Measurements from ENCODE around the gene EMD. TPM values are rescaled to one million over a fixed set of nuclear protein-coding genes. Genes with fewer than 3 reads are reported as not detected.
"Not testable (repeated sequence)": the region's sequence is repeated elsewhere in the genome, so short reads cannot be mapped to it uniquely, and the experiment has no call there.

The EMD gene
- total RNA-seq, 3 donors from 2014 or later, result 33.8 to 48.1 (median 45.6) TPM

GRCh38 chrX:154396363-154396762, 17.3 kb downstream of the EMD start:
- H3K4me3 ChIP-seq; DNase-seq (ENCODE audit: low spot score in 2 of 2); intact Hi-C loops (cut with DNase I; ENCODE audit: low total_unique reads): not testable (repeated sequence)

DNA sequence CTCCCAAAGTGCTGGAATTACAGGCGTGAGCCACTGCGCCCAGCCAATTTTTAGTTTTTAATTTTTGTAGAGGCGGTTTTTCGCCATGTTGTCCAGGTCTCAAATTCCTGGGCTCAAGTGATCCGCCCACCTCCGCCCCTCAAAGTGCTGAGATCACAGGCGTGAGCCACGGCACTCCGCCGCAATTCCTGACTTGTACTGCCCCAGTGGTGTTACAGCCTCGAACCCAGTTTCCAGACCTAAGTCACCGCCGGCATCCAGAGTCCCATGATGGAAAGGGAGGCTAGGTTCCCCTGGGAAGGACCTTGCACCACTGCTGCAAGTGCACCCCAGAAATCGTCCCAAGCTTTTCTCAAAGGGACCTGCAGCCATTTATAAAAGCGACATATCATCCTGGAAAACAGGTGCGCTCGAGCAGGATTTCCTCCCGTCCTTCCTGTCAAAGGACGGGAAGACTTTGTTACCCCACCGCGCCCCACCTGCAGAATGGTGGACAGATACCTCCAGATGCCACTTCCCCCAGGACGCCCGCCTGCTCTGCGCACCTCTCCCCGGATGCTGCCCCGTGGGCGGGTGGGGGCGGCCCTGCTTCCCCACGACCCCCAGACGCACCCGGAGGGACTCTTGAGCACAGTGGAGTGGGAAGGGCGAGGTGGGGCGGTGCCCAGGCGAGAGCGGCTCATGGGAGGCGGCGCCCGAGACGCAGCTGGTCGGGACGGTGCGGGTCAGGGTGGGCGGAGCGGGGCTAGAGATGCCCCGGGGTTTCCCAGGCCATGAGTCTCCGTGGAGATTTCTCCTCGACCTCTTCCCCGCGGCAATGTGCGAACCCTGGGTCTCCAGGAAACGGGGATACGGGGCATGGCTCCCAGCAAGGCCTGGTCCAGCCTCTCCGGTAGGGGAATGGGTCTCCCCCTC, 18.1 kb downstream of the EMD start:
- Histone ChIP-seq H3K4me1 (no peaks in the 10 kb centered on the region), H3K4me3 (peak overlapping the region; percentile 69 to 84 (median 72)), H3K9me3 (no peaks in the 10 kb centered on the region), H3K27ac (peak overlapping the region; percentile 96 to 97), H3K27me3 (peaks cover 0 to 9% of the 10 kb centered on the region in 2 donors), H3K36me3 (no peaks in the 10 kb centered on the region)
- DNase-seq (ENCODE audit: low spot score in 2 of 2), result peak; percentile 55 to 78
- intact Hi-C loops (cut with DNase I; ENCODE audit: low total_unique reads), result no loop called here
- TF ChIP-seq, protein P1, sequence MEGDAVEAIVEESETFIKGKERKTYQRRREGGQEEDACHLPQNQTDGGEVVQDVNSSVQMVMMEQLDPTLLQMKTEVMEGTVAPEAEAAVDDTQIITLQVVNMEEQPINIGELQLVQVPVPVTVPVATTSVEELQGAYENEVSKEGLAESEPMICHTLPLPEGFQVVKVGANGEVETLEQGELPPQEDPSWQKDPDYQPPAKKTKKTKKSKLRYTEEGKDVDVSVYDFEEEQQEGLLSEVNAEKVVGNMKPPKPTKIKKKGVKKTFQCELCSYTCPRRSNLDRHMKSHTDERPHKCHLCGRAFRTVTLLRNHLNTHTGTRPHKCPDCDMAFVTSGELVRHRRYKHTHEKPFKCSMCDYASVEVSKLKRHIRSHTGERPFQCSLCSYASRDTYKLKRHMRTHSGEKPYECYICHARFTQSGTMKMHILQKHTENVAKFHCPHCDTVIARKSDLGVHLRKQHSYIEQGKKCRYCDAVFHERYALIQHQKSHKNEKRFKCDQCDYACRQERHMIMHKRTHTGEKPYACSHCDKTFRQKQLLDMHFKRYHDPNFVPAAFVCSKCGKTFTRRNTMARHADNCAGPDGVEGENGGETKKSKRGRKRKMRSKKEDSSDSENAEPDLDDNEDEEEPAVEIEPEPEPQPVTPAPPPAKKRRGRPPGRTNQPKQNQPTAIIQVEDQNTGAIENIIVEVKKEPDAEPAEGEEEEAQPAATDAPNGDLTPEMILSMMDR (IDR thresholded peaks at IDR 0.05), result no peak
- TF ChIP-seq POLR2AphosphoS5 (IDR thresholded peaks at IDR 0.05) (no peak), POLR2A (IDR thresholded peaks at IDR 0.05) (no peak)

More at GRCh38 chrX:154396363-154396762, 17.3 kb downstream of the EMD start:
- H3K4me1 ChIP-seq, H3K36me3 ChIP-seq, H3K27me3 ChIP-seq, H3K27ac ChIP-seq, H3K9me3 ChIP-seq: not testable (repeated sequence)

GRCh38 chrX:154397888-154398667, 19.0 kb downstream of the EMD start, which contains the start of gene RPL10:
Gene RPL10 (plus strand): TSS chrX:154398377. CDS start chrX:154398520, 143 bp downstream.
- intact Hi-C loops (cut with DNase I; ENCODE audit: low total_unique reads), result no loop called here
- H3K27ac ChIP-seq, result peak within 1 kb of the TSS; percentile 96 to 97
- H3K9me3 ChIP-seq, result no peaks in the 10 kb centered on the region
- H3K27me3 ChIP-seq, result peaks cover 0 to 13% of the 10 kb centered on the region in 2 donors
- H3K4me3 ChIP-seq, result peak within 1 kb of the TSS; percentile 69 to 84 (median 72)
- H3K4me1 ChIP-seq, result no peaks in the 10 kb centered on the region
- H3K36me3 ChIP-seq, result no peaks in the 10 kb centered on the region
- peak; percentile 91 to 96 for DNase-seq (ENCODE audit: low spot score in 2 of 2)
- TF ChIP-seq POLR2A (IDR thresholded peaks at IDR 0.05) (peak; percentile 93), POLR2AphosphoS5 (IDR thresholded peaks at IDR 0.05) (peak; percentile 98 to 100 (median 99))
- TF ChIP-seq, protein P1 (IDR thresholded peaks at IDR 0.05), result no peak

DNA sequence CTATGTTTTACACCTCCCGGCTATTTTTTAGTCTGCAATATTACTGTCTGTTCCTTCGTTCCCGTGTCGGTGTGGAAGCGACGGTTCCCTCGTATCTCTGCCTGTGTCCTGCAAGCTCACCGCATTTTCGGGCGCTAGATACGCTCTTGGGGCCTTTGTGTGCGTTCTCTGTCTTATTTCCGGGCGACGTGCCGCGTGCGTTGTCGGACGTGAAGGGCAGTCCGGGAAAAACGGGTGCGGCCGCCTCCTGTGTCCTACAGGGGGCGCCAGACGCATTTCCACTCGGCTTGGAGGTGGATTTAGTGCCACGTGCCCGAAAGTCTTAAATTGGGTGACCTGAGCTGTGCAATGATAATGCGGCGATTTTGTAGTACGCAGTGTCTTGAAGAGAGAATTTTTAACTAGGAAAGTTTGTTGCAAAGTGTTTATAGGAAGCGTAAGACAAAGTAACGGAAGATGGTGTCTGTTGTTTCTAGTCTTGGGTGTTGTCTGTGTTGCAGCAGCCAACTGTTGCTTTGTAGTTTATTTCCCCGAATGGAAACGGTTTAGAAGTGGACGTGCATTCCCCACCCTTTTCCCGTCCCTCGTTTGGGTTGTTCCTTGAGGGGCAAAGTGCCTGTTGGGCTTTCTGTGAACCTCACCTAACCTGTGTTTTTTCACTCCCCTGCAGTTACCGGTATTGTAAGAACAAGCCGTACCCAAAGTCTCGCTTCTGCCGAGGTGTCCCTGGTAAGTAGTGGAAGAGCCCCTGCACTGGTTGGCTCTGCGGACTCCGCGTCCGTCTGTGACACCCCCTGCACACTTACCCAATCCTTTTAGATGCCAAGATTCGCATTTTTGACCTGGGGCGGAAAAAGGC, 19.8 kb downstream of the EMD start:
- intact Hi-C loops (cut with DNase I; ENCODE audit: low total_unique reads), result no loop called here
- peaks cover 0 to 13% of the 10 kb centered on the region in 2 donors for H3K27me3 ChIP-seq
- H3K4me1 ChIP-seq, result no peaks in the 10 kb centered on the region
- peak overlapping the region; percentile 96 to 97 for H3K27ac ChIP-seq
- H3K4me3 ChIP-seq, result peak overlapping the region; percentile 69 to 84 (median 72)
- H3K36me3 ChIP-seq, result no peaks in the 10 kb centered on the region
- H3K9me3 ChIP-seq, result no peaks in the 10 kb centered on the region
- TF ChIP-seq, protein P1 (IDR thresholded peaks at IDR 0.05), result peak; percentile 67 to 81 (median 71)
- no peak for TF ChIP-seq POLR2A (IDR thresholded peaks at IDR 0.05)
- peak; percentile 82 to 86 for DNase-seq (ENCODE audit: low spot score in 2 of 2)
